ENCODE data around the gene NRG2.

- TF ChIP-seq CTCF (IDR thresholded peaks at IDR 0.05): no peak
- no peak for TF ChIP-seq POLR2A (IDR thresholded peaks at IDR 0.05)
Measured at GRCh38 chr5:139985733-139986132, 57.4 kb downstream of the NRG2 start.

Data from thyroid gland (tissue), 4 donors.